Vagina (tissue), 2 donors: ENCODE data around the gene SFI1. TPM values are rescaled to one million over a fixed set of nuclear protein-coding genes. Genes with fewer than 3 reads are reported as not detected.
"Not testable (repeated sequence)": the region's sequence is repeated elsewhere in the genome, so short reads cannot be mapped to it uniquely, and the experiment has no call there.

ENCODE experiments used
- DNase-seq, 2 donors: peaks; one replicate each; pipeline ENCODE4 v3.0.0-alpha.2; 2017; ENCODE audit errors: extremely low spot score in 2 of 2
- H3K27ac ChIP-seq: fragments of 200-600 bp; sonication (generic); one replicate; pipeline ENCODE4 v1.5.1; 2019
- H3K27me3 ChIP-seq: fragments of 200-600 bp; sonication (generic); one replicate; pipeline ENCODE4 v1.5.1; 2019
- H3K36me3 ChIP-seq, 2 donors: fragments of 200-600 bp; sonication (generic); one replicate each; pipeline ENCODE4 v1.5.1; 2017 to 2019
- H3K4me1 ChIP-seq: fragments of 200-600 bp; sonication (generic); one replicate; pipeline ENCODE4 v1.5.1; 2019
- H3K4me3 ChIP-seq, 2 donors: fragments of 200-600 bp; sonication (generic); 1 replicate in 1 of 2; 2 replicates in 1 of 2; pipeline ENCODE4 v1.5.1; 2016 to 2019
- H3K9me3 ChIP-seq: fragments of 200-600 bp; sonication (generic); one replicate; pipeline ENCODE4 v1.5.1; 2019
- CTCF ChIP-seq, 3 experiments: fragments of 450-650 bp in 2 of 3; fragments of 200-600 bp in 1 of 3; sonication (generic) in 1 of 3; IDR thresholded peaks; one replicate each; pipeline ENCODE4 v1.5.1; 2017 to 2019; ENCODE audit warnings: antibody characterized with exemption in 3 of 3, mild to moderate bottlenecking in 2 of 3, moderate library complexity in 2 of 3
- POLR2A ChIP-seq, 2 donors: fragments of 450-650 bp; IDR thresholded peaks; one replicate each; pipeline ENCODE4 v1.6.1; 2017; ENCODE audit warnings: antibody characterized with exemption in 2 of 2, mild to moderate bottlenecking in 2 of 2, moderate library complexity in 2 of 2
- POLR2AphosphoS5 ChIP-seq, 2 donors: sonication (generic); formaldehyde crosslinking; IDR thresholded peaks; one replicate each; pipeline ENCODE4 v1.9.0; 2017; ENCODE audit warnings: antibody characterized with exemption in 2 of 2, mild to moderate bottlenecking in 2 of 2, low read depth in 1 of 2; ENCODE audit not compliant: insufficient read depth in 1 of 2
- intact Hi-C: fragments of 100-400 bp; cut with DNase I; formaldehyde crosslinking; loops from one replicate; pipeline ENCODE4 v1.15.1; 2023
- total RNA-seq: library from RNA; depleted of rRNA; stranded (reverse); fragments of >200 nt; gene quantifications from one replicate; pipeline ENCODE4 v1.2.3, GENCODE V29; 2016

SFI1 gene
- total RNA-seq, 1 donor from 2014 or later: 33.6 TPM

- no peak overlapping the region for H3K27ac ChIP-seq
- no peaks in the 10 kb centered on the region for H3K27me3 ChIP-seq
- H3K9me3 ChIP-seq: no peaks in the 10 kb centered on the region
- TF ChIP-seq CTCF (IDR thresholded peaks at IDR 0.05) (no peak), POLR2A (IDR thresholded peaks at IDR 0.05) (no peak), POLR2AphosphoS5 (IDR thresholded peaks at IDR 0.05; ENCODE audit: insufficient read depth in 1 of 2, low read depth in 1 of 2) (no peak)
- no peaks in the 10 kb centered on the region for H3K36me3 ChIP-seq
- no peak for DNase-seq
- intact Hi-C loops: no loop called here
- H3K4me1 ChIP-seq: peaks cover 8% of the 10 kb centered on the region
- H3K4me3 ChIP-seq: no peak overlapping the region
These were observed 5.4 kb downstream of the SFI1 start for GRCh38 chr22:31501738-31502137.

GRCh38 chr22:31503211-31503964 lies 7.1 kb downstream of the SFI1 start:
- no peaks in the 10 kb centered on the region for H3K27me3 ChIP-seq
- intact Hi-C loops: no loop called here

GRCh38 chr22:31504282-31504681 lies 7.9 kb downstream of the SFI1 start:
- Histone ChIP-seq H3K27ac (no peak overlapping the region), H3K27me3 (no peaks in the 10 kb centered on the region), H3K4me3 (no peak overlapping the region), H3K4me1 (no peaks in the 10 kb centered on the region), H3K36me3 (no peaks in the 10 kb centered on the region), H3K9me3 (no peaks in the 10 kb centered on the region)
- TF ChIP-seq POLR2AphosphoS5 (IDR thresholded peaks at IDR 0.05; ENCODE audit: insufficient read depth in 1 of 2, low read depth in 1 of 2) (no peak), POLR2A (IDR thresholded peaks at IDR 0.05) (no peak), CTCF (IDR thresholded peaks at IDR 0.05) (no peak)
- intact Hi-C loops: no loop called here
- DNase-seq: no peak

More at GRCh38 chr22:31503211-31503964, 7.1 kb downstream of the SFI1 start:
- H3K36me3 ChIP-seq: no peaks in the 10 kb centered on the region
- no peak for DNase-seq
- H3K4me1 ChIP-seq: no peaks in the 10 kb centered on the region
- H3K4me3 ChIP-seq: no peak overlapping the region
- no peak for TF ChIP-seq POLR2AphosphoS5 (IDR thresholded peaks at IDR 0.05; ENCODE audit: insufficient read depth in 1 of 2, low read depth in 1 of 2)
- no peak for TF ChIP-seq CTCF (IDR thresholded peaks at IDR 0.05)
- no peak for TF ChIP-seq POLR2A (IDR thresholded peaks at IDR 0.05)
- H3K27ac ChIP-seq: no peak overlapping the region
- H3K9me3 ChIP-seq: no peaks in the 10 kb centered on the region

GRCh38 chr22:31507517-31507916 lies 11.2 kb downstream of the SFI1 start:
- intact Hi-C loops, H3K4me3 ChIP-seq, H3K4me1 ChIP-seq, H3K9me3 ChIP-seq, H3K27ac ChIP-seq, DNase-seq, H3K27me3 ChIP-seq, H3K36me3 ChIP-seq: not testable (repeated sequence)

DNA sequence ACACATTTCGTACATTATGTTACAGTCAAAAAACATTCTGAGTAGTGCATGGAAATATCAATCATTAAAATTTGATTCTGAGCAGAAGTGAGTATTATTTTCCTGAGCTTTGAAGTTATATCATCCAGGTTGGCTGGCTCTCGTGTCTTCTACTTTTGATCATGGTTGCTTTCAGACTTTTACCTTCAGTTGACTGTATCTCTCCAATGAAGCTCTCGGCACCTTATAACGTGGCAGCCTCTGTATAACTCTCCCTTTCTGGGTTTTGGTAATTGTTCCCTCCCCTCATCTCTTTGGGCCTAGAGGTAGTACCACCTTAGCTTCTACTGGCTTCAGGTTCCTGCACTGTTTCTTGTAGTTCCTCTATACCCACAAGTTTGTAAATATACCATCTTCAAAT lies 12.2 kb downstream of the SFI1 start:
- TF ChIP-seq CTCF (IDR thresholded peaks at IDR 0.05) (no peak), POLR2A (IDR thresholded peaks at IDR 0.05) (no peak), POLR2AphosphoS5 (IDR thresholded peaks at IDR 0.05; ENCODE audit: insufficient read depth in 1 of 2, low read depth in 1 of 2) (no peak)
- H3K4me3 ChIP-seq: no peak overlapping the region
- no peak overlapping the region for H3K27ac ChIP-seq
- no peak for DNase-seq
- intact Hi-C loops: no loop called here
- no peaks in the 10 kb centered on the region for H3K4me1 ChIP-seq
- no peaks in the 10 kb centered on the region for H3K27me3 ChIP-seq
- H3K9me3 ChIP-seq: no peaks in the 10 kb centered on the region
- H3K36me3 ChIP-seq: no peaks in the 10 kb centered on the region
